ENCODE results near the gene IGFALS.
A peak's percentile ranks its signal among the peaks of the same experiment; 100 is the strongest.

The IGFALS gene

GRCh38 chr16:1785846-1786170 is 7.7 kb downstream of the IGFALS start (continued):
- TF ChIP-seq ISL1 (CRISPR knock-in tag; IDR thresholded peaks at IDR 0.05) (no peak), TCF4 (CRISPR knock-in tag; IDR thresholded peaks at IDR 0.05; ENCODE audit: borderline replicate concordance) (no peak), POU6F1 (CRISPR knock-in tag; IDR thresholded peaks at IDR 0.05; ENCODE audit: borderline replicate concordance, low read depth) (no peak)

GRCh38 chr16:1784977-1785845 is 8.3 kb downstream of the IGFALS start:
- no peak for TF ChIP-seq CSRNP3 (CRISPR knock-in tag; IDR thresholded peaks at IDR 0.05)
- no peak for TF ChIP-seq PATZ1 (CRISPR knock-in tag; IDR thresholded peaks at IDR 0.05; ENCODE audit: borderline replicate concordance)
- TF ChIP-seq ISL1 (CRISPR knock-in tag; IDR thresholded peaks at IDR 0.05): no peak
- TF ChIP-seq CREB5 (CRISPR knock-in tag; IDR thresholded peaks at IDR 0.05; ENCODE audit: low read depth): no peak
- TF ChIP-seq ZNF565 (CRISPR knock-in tag; conservative IDR thresholded peaks at IDR 0.05; ENCODE audit: low read depth): no peak
- no peak for TF ChIP-seq ZC3H10 (CRISPR knock-in tag; IDR thresholded peaks at IDR 0.05)
- TF ChIP-seq PPARA (CRISPR knock-in tag; IDR thresholded peaks at IDR 0.05; ENCODE audit: borderline replicate concordance): no peak
- no peak for TF ChIP-seq OSR1 (CRISPR knock-in tag; IDR thresholded peaks at IDR 0.05)
- TF ChIP-seq TOX (CRISPR knock-in tag; IDR thresholded peaks at IDR 0.05; ENCODE audit: borderline replicate concordance): no peak
- TF ChIP-seq ZFP3 (CRISPR knock-in tag; IDR thresholded peaks at IDR 0.05): no peak
- TF ChIP-seq ZNF8 (CRISPR knock-in tag; IDR thresholded peaks at IDR 0.05): no peak
- TF ChIP-seq POU6F1 (CRISPR knock-in tag; IDR thresholded peaks at IDR 0.05; ENCODE audit: borderline replicate concordance, low read depth): no peak
- TF ChIP-seq ZNF70 (CRISPR knock-in tag; IDR thresholded peaks at IDR 0.05): no peak
- ATAC-seq: no peak

GRCh38 chr16:1782408-1783264 is 10.9 kb downstream of the IGFALS start, which contains the start of the genes NUBP2 and SPSB3:
Gene NUBP2 (plus strand): TSS chr16:1782960. CDS start chr16:1783021, 61 bp downstream.
Gene SPSB3 (minus strand): TSS chr16:1782571. CDS start chr16:1781483, 1,088 bp downstream.
- ATAC-seq: peak; percentile 93
- no peak for TF ChIP-seq CSDC2 (CRISPR knock-in tag; IDR thresholded peaks at IDR 0.05)
- no peak for TF ChIP-seq ISL1 (CRISPR knock-in tag; IDR thresholded peaks at IDR 0.05)
- no peak for TF ChIP-seq BACH2 (CRISPR knock-in tag; IDR thresholded peaks at IDR 0.05; ENCODE audit: borderline replicate concordance)

- TF ChIP-seq ISL1 (CRISPR knock-in tag; IDR thresholded peaks at IDR 0.05): no peak
- TF ChIP-seq GLIS3 (CRISPR knock-in tag; IDR thresholded peaks at IDR 0.05): no peak
- TF ChIP-seq PATZ1 (CRISPR knock-in tag; IDR thresholded peaks at IDR 0.05; ENCODE audit: borderline replicate concordance): no peak
- TF ChIP-seq CREB5 (CRISPR knock-in tag; IDR thresholded peaks at IDR 0.05; ENCODE audit: low read depth): no peak
- TF ChIP-seq CSRNP3 (CRISPR knock-in tag; IDR thresholded peaks at IDR 0.05): no peak
- TF ChIP-seq ZFP3 (CRISPR knock-in tag; IDR thresholded peaks at IDR 0.05): no peak
- TF ChIP-seq SNAI2 (CRISPR knock-in tag; IDR thresholded peaks at IDR 0.05): no peak
- TF ChIP-seq CSDC2 (CRISPR knock-in tag; IDR thresholded peaks at IDR 0.05): no peak
- ATAC-seq: no peak; the same call in 2 of the 3 replicates
These were observed 11.6 kb downstream of the IGFALS start for GRCh38 chr16:1781758-1782407.
